Measurements from ENCODE around the gene KIF5C.

- no peak for TF ChIP-seq CTCF (IDR thresholded peaks at IDR 0.05)
- TF ChIP-seq EP300 (IDR thresholded peaks at IDR 0.05) = no peak
- no peak for TF ChIP-seq POLR2A (IDR thresholded peaks at IDR 0.05)
Measured at GRCh38 chr2:148979164-148979918, 104.3 kb downstream of the KIF5C start.
